H1 (cell line): ENCODE data around the gene STAG1. TPM values are rescaled to one million over a fixed set of nuclear protein-coding genes. Genes with fewer than 3 reads are reported as not detected.

Experiments used
- ATF2 ChIP-seq: IDR thresholded peaks from 2 replicates; pipeline ENCODE4 v1.6.1; 2012; ENCODE audit warnings: low read length, inconsistent platforms
- CHD2 ChIP-seq: IDR thresholded peaks from 2 replicates; pipeline ENCODE4 v1.6.1; 2012; ENCODE audit warnings: low read length, improper control_type of control experiment
- CREB1 ChIP-seq: IDR thresholded peaks from 2 replicates; pipeline ENCODE4 v1.6.1; 2012; ENCODE audit warnings: inconsistent platforms
- CTBP2 ChIP-seq: IDR thresholded peaks from 2 replicates; pipeline ENCODE4 v1.7.0; 2011; ENCODE audit warnings: borderline replicate concordance, mild to moderate bottlenecking, moderate library complexity, mixed read lengths, low read length; ENCODE audit not compliant: insufficient read depth, insufficient read length
- EZH2 ChIP-seq: fragments of 200-600 bp; sonication (generic); IDR thresholded peaks from 2 replicates; pipeline ENCODE4 v1.7.1; 2012; ENCODE audit warnings: low read depth, mild to moderate bottlenecking, moderate library complexity, low read length, inconsistent platforms; ENCODE audit not compliant: severe bottlenecking
- GABPA ChIP-seq: IDR thresholded peaks from 2 replicates; pipeline ENCODE4 v1.6.1; 2011; ENCODE audit warnings: mild to moderate bottlenecking, low read length, moderate library complexity, borderline replicate concordance; ENCODE audit not compliant: insufficient read depth
- GTF2F1 ChIP-seq: IDR thresholded peaks from 2 replicates; pipeline ENCODE4 v1.6.1; 2012; ENCODE audit warnings: low read depth, low read length, improper control_type of control experiment, borderline replicate concordance
- HDAC2 ChIP-seq, 2 experiments: fragments of 300-600 bp in 1 of 2; sonication (generic) in 1 of 2; IDR thresholded peaks; 2 replicates each; pipeline ENCODE4 v1.6.1; 2011 to 2012; ENCODE audit warnings: low read depth in 2 of 2, low read length in 2 of 2, mild to moderate bottlenecking in 2 of 2, moderate library complexity in 2 of 2, borderline replicate concordance in 1 of 2, inconsistent platforms in 1 of 2
- KDM4A ChIP-seq: IDR thresholded peaks from one replicate; pipeline ENCODE4 v1.7.1; 2012; ENCODE audit warnings: low read depth, mild to moderate bottlenecking, moderate library complexity, low read length, inconsistent platforms; ENCODE audit not compliant: severe bottlenecking
- MAFK ChIP-seq: IDR thresholded peaks from 2 replicates; pipeline ENCODE4 v1.6.1; 2012; ENCODE audit warnings: low read depth, mild to moderate bottlenecking, improper control_type of control experiment, low read length
- NANOG ChIP-seq: IDR thresholded peaks from 2 replicates; pipeline ENCODE4 v1.6.1; 2011; ENCODE audit warnings: low read length, low read depth, mild to moderate bottlenecking, inconsistent platforms; ENCODE audit not compliant: insufficient read depth, poor library complexity, severe bottlenecking
- PHF8 ChIP-seq: fragments of 200-600 bp; sonication (generic); conservative IDR thresholded peaks from 2 replicates; pipeline ENCODE4 v1.7.1; 2012; ENCODE audit warnings: low read depth, mild to moderate bottlenecking, inconsistent platforms, low read length, moderate library complexity
- POLR2A ChIP-seq, 2 experiments: IDR thresholded peaks; 1 replicate in 1 of 2; 2 replicates in 1 of 2; pipeline ENCODE4 v1.6.1; 2011; ENCODE audit warnings: low read depth in 2 of 2, low read length in 2 of 2, mild to moderate bottlenecking in 2 of 2; ENCODE audit errors: control extremely low read depth in 1 of 2
- POLR2AphosphoS5 ChIP-seq: IDR thresholded peaks from 2 replicates; pipeline ENCODE4 v1.6.1; 2011; ENCODE audit warnings: low read depth, low read length
- POU5F1 ChIP-seq: IDR thresholded peaks from 2 replicates; pipeline ENCODE4 v1.6.1; 2011; ENCODE audit warnings: low read depth, mild to moderate bottlenecking, low read length, moderate library complexity
- RBBP5 ChIP-seq: IDR thresholded peaks from 2 replicates; pipeline ENCODE4 v1.7.1; 2012; ENCODE audit warnings: low read depth, mild to moderate bottlenecking, inconsistent platforms, low read length, moderate library complexity, borderline replicate concordance
- SP2 ChIP-seq: IDR thresholded peaks from 2 replicates; pipeline ENCODE4 v1.6.1; 2012; ENCODE audit warnings: mild to moderate bottlenecking, low read length, inconsistent platforms
- SP4 ChIP-seq: IDR thresholded peaks from 2 replicates; pipeline ENCODE4 v1.6.1; 2012; ENCODE audit warnings: low read length, inconsistent platforms
- TAF1 ChIP-seq: IDR thresholded peaks from 2 replicates; pipeline ENCODE4 v1.6.1; 2011; ENCODE audit warnings: mild to moderate bottlenecking, low read depth, low read length
- TAF7 ChIP-seq: optimal IDR thresholded peaks from 2 replicates; pipeline ENCODE3; 2011; ENCODE audit warnings: low read depth, mild to moderate bottlenecking, inconsistent platforms, low read length, moderate library complexity, borderline replicate concordance
- TCF12 ChIP-seq: IDR thresholded peaks from 2 replicates; pipeline ENCODE4 v1.6.1; 2011; ENCODE audit warnings: low read depth, mild to moderate bottlenecking, low read length
- YY1 ChIP-seq: IDR thresholded peaks from 2 replicates; pipeline ENCODE4 v1.6.1; 2011; ENCODE audit warnings: low read depth, mild to moderate bottlenecking, low read length
- polyA plus RNA-seq, 7 experiments: library from polyadenylated mRNA; depleted of rRNA in 3 of 7; stranded (reverse) in 5 of 7; unstranded in 2 of 7; fragments of >200 nt in 5 of 7; fragments of 200-250 nt in 2 of 7; gene quantifications; 1 replicate in 5 of 7; 2 replicates in 1 of 7; 4 replicates in 1 of 7; pipeline versions ENCODE4 v1.2.1 to v1.2.3, GENCODE V29; 2011 to 2013; ENCODE audit warnings: missing spikeins in 2 of 7, mixed read lengths in 2 of 7
- total RNA-seq: library from RNA; stranded (reverse); fragmentation: NEBNext Ultra II Directional; extraction: Animal tissue kit (Norgen Biotek cat#: 25700); gene quantifications from 2 replicates; pipeline ENCODE4 v1.2.1, GENCODE V29; 2021

Gene STAG1
- total and polyA plus RNA-seq, 2 of the 8 experiments (the other 6 are each of a cell fraction or from before 2014, with no cell fraction given) = 4.6 to 23.4 TPM

GRCh38 chr3:136752422-136753325, 496 bp upstream of the STAG1 start (continued):
- TF ChIP-seq ATF2 = no peak
- 0 out of 2 replicates have a peak, but pooled peaks have one; percentile 60 for TF ChIP-seq GTF2F1
- peak; percentile 15 for TF ChIP-seq TAF7
- TF ChIP-seq MAFK = no peak
- peak; percentile 63 for TF ChIP-seq PHF8
- peak; percentile 95 for TF ChIP-seq CTBP2
- TF ChIP-seq RBBP5 = peak; percentile 96
- peak; percentile 75; the same call in 1 of the 2 replicates for TF ChIP-seq CREB1
- peak; percentile 77; the same call in 1 of the 2 replicates for TF ChIP-seq POLR2AphosphoS5
- TF ChIP-seq POU5F1 = no peak
- TF ChIP-seq NANOG = no peak
- TF ChIP-seq HDAC2 (IDR thresholded peaks at IDR 0.05; ENCODE audit: borderline replicate concordance in 1 of 2, low read depth in 2 of 2, low read length in 2 of 2) = peak; percentile 100; a peak in 3 of 4 replicates
- peak; percentile 68 to 83 for TF ChIP-seq POLR2A (IDR thresholded peaks at IDR 0.05; ENCODE audit: control extremely low read depth in 1 of 2, low read depth in 2 of 2, low read length in 2 of 2)
- no peak for TF ChIP-seq SP2
- peak; percentile 64; the same call in 1 of the 2 replicates for TF ChIP-seq SP4
- 0 out of 2 replicates have a peak, but pooled peaks have one; percentile 6 for TF ChIP-seq TCF12
- no peak for TF ChIP-seq EZH2
- TF ChIP-seq YY1 = peak; percentile 80; the same call in 1 of the 2 replicates
- TF ChIP-seq GABPA = no peak
- TF ChIP-seq KDM4A = peak; percentile 50
- peak; percentile 83 for TF ChIP-seq TAF1
- peak; percentile 78 for TF ChIP-seq CHD2
